NCI-H446 treated with DMSO at 0.1 percent for 48 hours (cell line): ENCODE results near the gene FNDC3B.
"Not testable (repeated sequence)": the region's sequence is repeated elsewhere in the genome, so short reads cannot be mapped to it uniquely, and the experiment has no call there.

Experiments used
- DNase-seq: peaks from one replicate; lab custom pipeline; 2025; lab: John Stamatoyannopoulos, UW

FNDC3B gene

DNA sequence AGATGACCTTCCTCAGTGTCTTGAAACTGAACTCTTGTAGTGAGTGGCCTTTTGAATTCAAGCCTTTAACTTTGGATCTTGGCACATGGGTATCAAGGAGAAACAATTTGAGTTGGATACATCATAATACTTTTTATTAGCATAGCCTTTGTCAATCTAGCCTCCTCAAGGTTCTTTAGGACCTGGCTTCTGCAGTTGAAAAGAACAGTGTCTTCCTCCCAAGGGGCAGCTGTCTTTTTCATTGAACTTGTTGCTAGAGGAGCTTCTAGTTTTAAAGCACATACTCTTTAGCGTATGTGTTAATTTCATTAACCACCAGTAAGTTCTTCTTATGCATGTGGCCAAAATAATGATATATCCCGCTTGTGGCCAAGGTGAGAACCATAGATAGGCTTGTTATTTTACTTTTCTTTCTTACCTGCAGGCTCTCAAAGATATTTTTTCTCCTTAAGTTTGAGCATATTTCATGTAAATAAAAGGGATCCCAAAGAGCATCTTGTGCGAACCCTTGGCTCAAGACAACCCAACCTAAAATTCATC lies 325.7 kb downstream of the FNDC3B start:
- no peak for DNase-seq

DNA sequence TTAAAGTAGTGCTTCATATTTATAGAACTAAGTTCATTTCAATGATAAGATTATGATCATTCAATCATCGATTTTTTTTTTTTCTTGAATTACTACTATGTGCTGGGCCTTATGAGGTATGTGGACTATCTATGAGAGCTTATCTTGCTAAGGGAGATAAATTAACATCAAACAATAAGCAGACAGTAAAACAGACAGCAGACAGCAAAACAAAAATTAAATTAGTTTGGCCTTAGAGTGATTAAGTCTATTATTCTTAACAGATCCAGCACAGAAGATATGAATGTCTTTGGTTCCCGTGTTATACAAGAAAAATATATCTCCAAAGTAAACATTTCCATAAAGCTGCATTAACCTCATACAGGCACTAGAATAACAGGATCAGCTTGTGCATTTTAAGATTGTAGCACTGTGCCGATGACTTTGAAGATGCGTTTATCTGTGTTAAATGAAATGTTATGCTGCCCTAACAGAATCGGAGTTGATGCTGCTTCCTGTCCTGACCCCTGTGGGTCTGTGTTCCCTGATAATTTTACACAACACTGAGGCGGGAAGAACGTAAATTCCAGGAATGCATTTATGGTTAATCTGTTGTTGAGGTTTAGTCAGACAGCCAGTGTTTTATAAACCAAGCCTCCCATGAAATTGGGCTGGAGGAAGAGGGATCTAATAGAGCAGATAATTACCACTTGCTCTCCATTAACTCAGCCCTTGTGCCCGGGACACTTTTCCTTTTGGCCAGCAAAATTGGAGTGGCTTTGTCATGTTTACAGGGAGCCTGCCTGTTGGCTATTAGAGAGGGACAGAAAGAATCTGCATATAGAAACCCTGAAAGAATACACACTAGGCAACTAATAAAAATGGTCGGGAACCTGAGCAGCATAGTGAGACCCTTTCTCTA lies 328.1 kb downstream of the FNDC3B start:
- no peak for DNase-seq

DNA sequence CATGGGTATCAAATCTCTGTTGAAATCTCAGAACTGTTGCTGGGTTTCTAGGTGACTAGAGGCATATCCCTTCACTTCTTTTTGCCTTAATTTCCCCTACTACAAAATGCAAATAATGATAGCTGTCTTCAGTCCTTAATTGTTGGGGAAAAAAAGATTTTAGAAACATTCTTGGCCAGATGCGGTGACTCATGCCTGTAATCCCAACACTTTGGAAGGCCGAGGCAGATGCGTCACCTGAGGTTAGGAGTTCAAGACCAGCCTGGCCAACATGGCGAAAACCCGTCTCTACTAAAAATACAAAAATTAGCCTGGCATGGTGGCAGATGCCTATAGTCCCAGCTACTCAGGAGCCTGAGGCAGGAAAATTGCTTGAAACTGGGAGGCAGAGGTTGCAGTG lies 329.2 kb downstream of the FNDC3B start:
- DNase-seq = not testable (repeated sequence)

DNA sequence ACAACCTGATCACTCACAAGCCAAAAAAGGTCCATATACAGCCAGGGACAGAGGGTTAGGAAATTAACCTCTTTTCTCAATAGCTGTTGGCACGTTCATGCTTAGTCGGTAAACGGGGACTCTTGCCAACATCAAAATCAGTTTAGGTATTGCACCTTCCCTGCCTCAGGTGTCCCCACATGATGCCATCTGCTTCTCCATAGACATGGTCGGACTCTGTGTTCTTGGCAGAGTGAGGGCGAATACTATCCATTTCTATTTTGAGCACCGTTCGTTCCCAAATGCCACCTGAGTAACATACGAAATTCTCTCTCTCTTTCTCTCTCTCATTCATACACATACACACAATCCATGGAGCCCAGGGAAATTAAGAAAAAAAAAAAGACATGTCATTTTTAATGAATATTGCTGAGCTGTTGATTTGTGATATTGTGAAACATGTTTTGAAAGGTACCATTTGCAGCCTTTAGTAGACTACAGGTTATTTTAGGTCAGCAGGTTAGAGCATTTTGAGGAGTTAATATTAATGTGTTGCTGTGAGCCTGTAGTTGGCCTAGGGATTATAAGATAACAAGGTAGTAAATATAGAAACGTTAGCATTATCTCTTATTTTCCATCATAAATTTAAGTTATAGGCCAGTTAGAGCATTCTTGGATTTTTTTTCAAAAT lies 330.3 kb downstream of the FNDC3B start:
- DNase-seq = no peak

DNA sequence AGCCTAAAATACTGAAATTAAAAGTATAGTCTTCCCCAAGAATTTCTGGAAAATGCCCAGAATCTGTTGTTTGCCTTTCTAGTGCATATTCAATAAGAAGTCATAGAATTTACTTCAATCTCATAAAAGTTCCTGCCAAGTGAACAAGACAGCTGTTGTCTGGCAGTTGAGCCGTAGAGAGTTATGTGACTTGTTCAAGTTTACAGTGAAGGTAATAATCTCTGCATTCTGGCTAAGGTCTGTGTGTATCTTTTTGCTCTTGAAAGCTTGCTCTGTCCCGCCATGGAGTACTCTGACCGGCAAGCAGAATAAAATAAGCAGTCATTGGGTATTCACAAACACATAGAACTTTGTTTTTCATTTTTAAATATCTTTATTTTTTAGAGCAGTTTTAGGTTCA lies 331.0 kb downstream of the FNDC3B start:
- no peak for DNase-seq

DNA sequence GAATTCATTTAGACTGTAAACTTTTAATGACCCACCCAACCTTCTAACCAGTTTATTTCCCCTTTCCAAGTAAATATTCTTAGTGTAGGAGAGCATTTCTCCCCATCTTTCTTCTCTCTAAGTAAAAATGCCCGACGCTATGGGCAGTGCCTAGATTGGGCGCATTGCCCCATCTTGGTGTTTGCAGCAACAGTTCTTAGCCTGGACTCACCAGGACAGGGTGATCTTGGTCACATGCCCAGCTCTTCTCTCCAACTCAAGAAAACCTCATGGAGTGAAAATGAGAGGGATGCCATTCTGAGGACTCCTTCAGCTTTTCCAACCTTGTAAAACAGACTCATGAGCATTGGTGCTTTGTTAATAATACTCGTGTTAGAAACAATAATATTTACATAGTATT lies 332.2 kb downstream of the FNDC3B start:
- no peak for DNase-seq

DNA sequence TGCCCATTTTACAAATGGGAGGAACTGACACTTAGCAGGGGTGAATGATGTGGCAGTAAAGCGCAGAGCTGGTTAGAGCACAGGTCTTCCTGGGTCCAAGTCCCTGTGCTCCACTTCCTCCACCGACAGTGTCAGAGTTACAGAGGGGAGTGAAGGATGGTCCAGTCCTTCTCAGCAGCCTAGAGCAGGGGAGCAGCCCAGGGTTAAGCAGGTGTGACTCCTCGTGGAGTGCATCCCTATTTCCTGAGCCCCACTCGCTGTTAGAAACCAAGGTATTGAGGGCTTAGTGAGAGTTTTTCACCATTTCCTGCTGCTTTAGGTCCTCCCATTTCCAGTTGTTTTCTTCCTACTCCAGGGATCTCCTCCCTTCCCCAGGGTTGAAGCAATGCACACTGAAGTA lies 333.5 kb downstream of the FNDC3B start:
- DNase-seq = no peak

DNA sequence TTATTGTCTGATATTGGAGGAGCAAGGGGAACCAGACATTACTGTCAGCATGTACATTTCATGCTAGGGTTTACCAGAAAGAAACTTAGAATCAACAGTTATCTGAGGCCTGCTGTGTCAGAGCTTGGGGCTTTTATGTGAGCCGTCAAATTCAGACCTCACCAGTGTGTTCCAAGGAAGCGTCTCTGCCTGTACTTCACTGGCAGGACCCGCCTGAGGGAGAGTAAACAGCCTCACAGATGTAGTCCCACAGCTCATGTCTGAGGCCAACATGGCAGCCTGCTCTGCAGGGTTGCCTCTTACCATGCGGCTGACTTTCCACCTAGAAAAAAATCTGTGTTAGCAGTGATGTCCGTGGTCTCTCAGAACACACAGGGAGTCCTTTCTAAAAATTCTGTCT lies 334.5 kb downstream of the FNDC3B start:
- DNase-seq = no peak

DNA sequence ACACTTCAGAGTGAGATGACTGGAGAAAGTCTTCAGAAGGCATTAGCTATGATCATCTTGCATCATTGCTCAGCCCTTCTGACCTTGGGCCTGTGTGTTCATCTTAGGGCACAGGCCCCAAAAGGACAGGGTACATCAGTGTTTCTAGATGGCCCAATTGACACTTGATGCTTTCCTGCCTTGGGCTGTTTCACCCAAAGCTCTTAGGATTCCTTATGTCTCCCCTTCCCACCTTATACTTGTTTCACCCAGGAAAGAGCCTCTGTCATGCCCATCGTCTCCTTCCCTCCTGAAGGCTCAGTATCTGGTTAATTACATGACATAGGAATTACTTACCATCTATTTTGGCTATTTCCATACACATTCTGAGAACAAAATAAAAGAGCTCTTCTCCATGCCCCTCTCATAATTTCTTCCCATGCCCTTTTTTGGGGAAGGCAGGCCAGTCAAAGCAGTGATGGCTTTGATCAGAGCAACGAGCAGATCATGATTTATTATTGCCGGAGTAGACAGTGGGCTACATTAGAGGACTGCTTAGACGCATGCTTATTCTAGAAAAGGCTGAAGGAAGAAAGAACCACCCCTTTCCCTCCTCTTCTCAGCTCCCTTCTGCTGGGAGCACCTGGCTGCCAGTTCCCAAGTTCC lies 335.9 kb downstream of the FNDC3B start:
- no peak for DNase-seq

DNA sequence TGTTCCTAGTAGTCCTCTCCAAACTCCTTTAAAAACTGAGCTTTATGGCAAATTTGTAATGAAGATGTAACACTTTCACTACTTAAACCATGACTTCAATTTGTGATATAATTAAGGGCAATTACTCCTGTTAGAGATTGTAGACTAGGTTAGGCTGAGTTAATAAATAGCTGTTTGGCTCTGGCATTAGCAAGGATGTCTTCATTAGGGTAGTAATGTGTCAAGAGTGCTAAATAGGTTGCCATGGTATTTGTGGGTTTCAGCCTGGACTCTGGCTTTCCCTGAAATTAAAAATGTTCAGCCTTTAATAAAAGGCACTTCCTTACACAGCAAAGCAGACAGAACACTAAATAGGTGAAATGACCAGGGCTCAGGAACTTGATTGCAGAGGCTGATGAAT lies 337.0 kb downstream of the FNDC3B start:
- no peak for DNase-seq

DNA sequence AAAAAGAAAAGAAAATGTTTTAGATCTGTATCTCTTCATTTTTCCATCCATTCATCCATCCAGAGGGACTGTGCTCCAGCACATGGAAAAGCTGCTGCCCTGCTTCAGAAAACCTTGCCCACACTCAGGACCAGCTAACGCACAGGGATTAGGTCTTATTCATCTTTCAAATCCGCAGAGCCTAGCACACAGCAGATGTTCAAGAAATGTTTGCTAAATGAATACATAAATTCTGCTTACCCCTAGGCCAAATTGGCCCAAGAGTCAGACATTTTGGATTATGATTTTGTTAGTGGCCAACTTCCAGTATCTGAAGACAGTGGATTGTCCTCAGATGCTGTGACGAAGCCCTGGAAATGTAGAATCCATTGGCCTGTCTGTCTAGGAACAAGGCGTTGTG lies 337.5 kb downstream of the FNDC3B start:
- peak; percentile 34 for DNase-seq

DNA sequence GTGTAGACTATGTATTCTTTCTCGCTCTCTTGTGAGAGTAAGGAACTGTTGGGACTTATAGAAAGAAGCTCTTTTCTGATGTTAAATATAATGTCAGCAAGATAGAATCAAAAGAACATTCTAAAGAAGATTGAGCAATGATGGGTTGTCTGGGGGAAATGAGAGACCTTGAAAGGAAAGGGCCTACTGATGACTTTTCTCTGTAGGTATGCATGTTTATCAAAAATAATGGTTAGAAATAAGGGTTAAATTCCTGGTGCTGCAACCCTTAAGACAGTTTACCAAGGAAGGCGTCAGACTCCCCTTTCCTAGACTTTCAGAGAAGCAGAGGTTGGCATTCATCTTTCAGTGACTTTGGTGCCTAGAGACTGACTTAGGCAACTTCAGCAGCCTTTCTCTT lies 339.1 kb downstream of the FNDC3B start:
- no peak for DNase-seq

DNA sequence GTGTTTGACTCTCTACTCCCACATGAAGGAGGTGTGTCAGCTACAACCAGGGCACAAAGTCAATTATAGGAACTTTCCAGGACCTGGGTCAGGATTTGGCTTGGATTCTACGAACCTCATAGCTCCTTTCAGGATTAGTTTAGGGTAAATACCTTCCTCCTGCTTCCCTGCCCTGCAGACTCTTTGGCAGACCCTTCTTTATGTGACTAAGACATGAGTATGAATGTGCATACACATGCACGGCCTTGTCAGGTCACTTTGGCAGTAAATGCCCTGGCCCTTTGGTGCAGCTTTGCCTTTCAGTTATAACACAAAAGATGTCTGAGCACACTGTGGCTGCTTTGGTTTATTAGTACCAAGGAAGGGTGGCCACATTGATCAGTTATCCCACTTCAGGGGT lies 340.0 kb downstream of the FNDC3B start:
- no peak for DNase-seq

DNA sequence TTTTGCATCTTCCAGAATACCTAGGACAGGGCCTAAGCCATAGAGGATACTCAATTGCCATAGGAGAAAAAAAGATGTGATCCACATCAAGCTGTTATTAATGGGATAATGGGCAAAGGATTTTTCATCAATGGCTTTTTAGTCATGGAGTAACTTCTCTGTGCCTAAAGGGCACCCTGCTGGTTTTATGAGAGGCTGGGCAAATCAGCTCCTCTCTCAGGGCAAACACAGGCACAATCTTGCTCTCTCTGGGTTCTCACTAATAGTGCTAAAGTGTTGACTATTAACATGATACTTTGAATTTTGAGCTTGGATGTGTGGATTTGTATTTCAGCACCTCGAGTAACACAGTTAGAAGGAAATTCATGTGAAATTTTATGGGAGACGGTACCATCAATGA lies 341.3 kb downstream of the FNDC3B start:
- no peak for DNase-seq

DNA sequence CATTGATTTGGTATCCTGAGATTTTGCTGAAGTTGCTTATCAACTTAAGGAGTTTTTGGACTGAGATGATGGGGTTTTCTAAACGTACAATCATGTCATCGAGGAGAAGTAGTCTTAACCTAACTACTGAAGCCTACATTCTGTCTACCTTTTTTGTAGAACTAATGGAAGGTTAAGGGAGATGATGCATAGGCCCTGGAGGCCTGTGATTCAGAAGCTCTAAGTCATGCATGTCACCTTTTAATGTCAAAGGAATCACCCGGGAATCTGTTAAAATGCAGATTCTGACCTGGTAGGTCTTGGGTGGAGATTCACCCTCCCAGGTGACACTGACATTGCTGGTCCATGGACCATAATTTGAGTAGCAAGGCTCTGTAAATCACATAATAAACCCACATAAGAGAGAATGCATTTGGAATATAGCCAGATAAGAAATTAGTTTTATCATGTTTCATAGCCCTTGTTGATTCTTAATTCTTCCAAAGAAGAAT lies 344.0 kb downstream of the FNDC3B start:
- no peak for DNase-seq

DNA sequence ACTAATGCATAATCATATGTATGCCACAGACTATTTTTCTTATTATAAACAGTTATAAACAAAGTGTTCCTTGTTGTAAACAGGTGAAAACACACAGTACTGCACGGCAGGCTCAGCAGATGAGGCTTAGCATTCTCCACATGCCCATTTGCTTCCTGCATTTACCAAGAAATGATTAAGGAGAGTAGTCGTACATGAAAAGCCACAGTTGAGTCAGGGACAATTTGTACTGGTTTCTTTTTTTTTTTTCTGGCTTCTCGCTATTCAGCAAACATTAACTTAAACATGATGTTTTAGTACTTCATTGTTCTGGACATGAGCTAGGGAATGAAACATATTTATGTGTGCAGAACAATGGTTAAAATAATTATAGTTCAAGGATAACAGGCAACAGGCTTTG lies 345.5 kb downstream of the FNDC3B start:
- DNase-seq = no peak

DNA sequence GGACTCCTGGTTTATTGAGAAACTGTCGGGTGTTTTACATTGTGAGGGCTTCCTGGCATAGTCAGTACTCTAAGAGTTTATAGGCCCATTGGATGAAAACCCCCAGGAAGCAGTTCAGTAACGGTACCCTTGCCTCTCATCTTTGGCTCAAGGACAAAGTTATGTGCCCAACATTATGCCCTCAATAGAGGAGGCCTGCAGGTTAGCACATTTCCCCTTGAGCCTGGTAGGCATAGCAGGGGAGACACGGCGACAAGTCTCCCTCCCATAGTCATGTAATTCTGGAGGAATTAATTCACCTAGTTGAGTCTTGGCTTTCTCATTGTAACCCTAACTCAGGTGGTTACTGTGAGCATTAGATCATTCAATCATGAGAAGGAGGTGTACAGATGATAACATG lies 348.4 kb downstream of the FNDC3B start:
- DNase-seq = no peak

DNA sequence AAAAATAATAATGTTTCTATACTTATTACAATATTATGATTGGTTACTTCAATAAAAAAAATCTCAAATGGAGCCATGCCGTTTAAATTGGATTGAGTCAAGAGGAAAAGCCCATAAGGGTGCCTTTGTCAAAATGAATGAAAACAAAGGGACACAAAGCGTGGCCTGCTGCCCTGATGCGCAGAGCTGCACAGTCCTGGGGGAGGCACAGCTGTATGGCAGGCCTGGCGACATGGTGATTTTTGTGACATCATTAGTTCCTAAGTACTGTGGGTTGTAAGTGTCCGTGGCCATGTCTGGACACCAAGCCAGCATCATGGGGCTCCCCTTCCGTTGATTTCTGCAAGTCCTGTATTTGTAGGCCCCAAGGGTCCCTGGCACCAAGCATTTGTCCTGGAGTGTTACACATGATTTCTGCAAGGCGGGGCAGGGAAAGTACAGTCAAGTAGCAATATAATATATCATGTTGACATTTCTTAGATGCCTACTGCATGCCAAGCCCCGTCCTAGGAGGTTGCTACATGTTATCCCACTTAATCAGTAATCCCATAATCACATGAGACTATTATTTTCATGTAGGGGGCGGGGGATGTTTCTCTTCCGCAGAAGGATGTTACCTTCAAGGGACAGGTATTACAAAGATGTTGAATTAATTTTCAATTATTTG lies 349.2 kb downstream of the FNDC3B start:
- DNase-seq = no peak

DNA sequence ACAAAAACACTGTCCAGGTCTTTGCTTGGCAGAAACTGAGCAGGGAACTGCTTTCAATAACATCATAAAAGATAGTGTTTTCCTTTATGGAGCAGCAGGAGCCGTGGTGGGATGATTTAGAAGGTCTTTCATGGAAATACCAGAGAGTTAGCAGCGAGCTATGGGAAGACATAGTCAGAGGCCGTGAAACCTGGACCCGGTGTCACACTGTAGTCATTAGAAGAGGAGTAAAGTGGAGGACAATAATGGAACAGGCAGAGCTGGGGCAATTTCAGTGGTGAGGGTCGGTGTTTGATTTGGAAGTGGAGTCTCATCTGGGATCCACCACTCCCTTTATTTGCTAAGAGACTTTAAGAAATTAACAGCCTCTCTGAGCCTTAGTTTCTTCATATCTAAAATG lies 351.4 kb downstream of the FNDC3B start:
- no peak for DNase-seq

DNA sequence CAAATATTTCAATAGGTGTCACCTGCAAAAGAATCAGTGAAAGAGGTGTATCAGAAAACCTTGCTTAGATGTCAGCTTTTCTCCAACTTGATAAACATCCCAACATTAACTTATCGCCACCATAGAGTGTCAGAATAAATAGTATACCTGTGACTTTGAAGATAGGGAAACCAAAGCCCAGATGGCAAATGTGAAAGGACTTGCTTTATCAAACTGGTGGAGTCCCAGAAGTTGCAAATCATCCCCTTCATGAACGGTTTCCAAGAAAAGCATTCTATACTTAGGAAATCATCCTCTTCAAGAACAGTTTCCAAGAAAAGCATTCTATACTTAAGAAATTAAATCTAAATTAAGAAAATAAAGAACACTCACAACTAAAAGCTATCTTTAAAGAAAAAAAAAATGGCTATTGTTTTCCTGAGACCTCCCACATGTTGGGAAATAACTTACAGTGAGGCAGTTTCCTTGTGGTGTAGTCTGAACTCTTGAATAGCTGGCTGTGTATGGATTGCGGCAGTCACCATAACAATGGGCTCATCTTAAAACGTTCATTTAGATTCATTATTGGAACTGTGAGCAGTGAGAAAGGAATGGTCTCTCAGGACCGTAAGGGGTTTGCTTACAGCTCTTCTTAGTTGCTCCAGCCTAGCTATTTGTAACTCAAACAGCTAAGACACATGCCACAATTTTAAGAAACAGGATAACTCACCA lies 352.4 kb downstream of the FNDC3B start:
- DNase-seq = no peak

DNA sequence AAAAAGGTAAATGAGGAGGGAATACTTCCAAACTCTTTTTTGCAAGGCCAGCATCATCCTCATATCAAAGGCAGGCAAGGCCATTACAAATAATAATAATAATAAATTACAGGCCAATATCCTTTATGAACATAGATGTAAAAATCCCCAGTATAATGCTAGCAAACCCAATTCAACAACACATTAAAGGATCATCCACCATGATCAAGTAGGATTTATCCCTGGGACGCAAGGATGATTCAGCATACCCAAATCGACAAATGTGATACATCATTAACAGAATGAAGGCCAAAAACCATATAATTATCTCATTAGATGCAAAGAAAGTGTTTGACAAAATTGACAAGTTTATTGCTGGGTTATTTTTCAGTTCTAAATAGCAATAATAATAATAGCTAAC lies 355.3 kb downstream of the FNDC3B start:
- no peak for DNase-seq
